Measurements from ENCODE around the gene SEMA4G. TPM values are rescaled to one million over a fixed set of nuclear protein-coding genes. Genes with fewer than 3 reads are reported as not detected.

Gene SEMA4G
- total RNA-seq, 1 donor from 2014 or later, result 7.9 TPM

DNA sequence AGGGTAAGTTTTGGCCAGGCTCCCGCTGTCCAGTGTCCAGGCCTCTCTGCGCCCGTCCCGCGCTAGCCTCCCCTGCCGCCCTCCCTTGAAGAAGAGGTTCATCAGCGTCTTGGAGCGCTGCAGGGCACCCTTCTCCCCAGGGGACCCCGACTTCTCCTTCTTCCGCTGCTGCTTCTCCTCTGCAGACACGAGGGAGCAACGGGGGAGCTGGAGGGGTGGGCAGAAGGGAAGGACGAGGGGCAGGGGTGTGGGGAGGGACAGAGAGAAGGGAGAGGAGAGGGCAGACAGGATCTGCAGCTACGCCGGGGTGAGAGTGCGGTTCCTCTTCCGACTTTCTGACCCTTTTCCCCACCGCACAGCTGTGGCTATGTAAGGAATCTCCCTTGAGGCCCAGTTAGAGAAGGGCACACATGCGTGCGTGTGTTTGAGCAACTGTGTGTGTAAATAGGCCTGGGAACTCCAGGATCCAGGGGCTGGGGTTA, 48.9 kb downstream of the SEMA4G start:
- TF ChIP-seq, protein P1, sequence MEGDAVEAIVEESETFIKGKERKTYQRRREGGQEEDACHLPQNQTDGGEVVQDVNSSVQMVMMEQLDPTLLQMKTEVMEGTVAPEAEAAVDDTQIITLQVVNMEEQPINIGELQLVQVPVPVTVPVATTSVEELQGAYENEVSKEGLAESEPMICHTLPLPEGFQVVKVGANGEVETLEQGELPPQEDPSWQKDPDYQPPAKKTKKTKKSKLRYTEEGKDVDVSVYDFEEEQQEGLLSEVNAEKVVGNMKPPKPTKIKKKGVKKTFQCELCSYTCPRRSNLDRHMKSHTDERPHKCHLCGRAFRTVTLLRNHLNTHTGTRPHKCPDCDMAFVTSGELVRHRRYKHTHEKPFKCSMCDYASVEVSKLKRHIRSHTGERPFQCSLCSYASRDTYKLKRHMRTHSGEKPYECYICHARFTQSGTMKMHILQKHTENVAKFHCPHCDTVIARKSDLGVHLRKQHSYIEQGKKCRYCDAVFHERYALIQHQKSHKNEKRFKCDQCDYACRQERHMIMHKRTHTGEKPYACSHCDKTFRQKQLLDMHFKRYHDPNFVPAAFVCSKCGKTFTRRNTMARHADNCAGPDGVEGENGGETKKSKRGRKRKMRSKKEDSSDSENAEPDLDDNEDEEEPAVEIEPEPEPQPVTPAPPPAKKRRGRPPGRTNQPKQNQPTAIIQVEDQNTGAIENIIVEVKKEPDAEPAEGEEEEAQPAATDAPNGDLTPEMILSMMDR (conservative IDR thresholded peaks at IDR 0.05; ENCODE audit: low read depth, low read length), result no peak

DNA sequence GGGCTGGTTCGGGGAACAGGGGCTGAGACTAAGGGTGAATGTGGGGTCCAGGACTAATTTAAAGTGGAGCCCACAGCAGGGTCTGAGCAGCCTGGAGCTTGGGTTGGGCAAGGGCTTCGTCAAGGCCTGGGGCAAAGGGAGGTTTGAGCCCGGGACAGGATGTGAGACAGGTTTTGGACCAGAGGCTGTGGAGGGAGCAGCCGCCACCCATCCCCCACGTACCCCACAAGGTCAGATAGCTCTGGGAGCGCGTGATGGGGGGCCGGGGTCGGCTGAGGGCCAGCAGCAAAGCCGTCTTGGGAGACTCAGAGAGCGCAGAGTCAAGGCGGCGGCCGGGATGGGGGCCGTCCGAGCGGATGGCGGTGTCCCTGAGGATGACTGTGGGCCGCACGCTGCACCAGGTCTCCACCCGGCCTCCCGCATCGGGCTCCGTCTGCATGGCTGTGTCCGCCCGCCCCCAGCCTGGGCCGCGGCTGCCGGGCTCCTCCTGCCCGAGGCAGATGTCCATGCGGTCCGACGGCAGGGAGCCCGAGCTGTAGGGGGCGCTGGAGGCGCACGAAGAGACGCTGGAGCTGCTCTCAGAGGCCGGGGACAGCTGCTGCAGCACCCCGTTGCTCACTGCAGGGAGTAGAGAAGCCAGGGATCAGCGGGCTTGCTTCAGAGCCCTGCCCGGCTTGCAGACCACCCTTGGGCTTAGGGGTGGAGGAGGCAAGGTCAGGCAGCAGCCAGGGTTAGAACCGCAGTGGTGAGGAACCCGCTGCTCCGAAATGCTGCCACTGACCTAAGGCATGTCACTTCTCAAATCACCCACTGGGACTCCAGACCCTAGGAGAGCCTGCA, 49.5 kb downstream of the SEMA4G start:
- no peak for DNase-seq (ENCODE audit: low read depth)
- TF ChIP-seq, protein P1 (conservative IDR thresholded peaks at IDR 0.05; ENCODE audit: low read depth, low read length), result peak; percentile 78
- no peak overlapping the region for H3K4me3 ChIP-seq (ENCODE audit: low read depth, low read length)

More for the DNA sequence above, 48.9 kb downstream of the SEMA4G start:
- DNase-seq (ENCODE audit: low read depth), result no peak
- H3K4me3 ChIP-seq (ENCODE audit: low read depth, low read length), result no peak overlapping the region

Other genes starting within 250 kb of the SEMA4G start
- gene PAX2, start 223.9 kb upstream of the SEMA4G start, total RNA-seq, result 7.5 and 20.2 TPM in 2 replicates
- gene SLF2, start 56.5 kb upstream of the SEMA4G start, total RNA-seq, result 22.0 and 25.6 TPM in 2 replicates
- gene MRPL43, start 18.0 kb downstream of the SEMA4G start, total RNA-seq, result 99.6 and 134 TPM in 2 replicates
- 5.2 and 9.7 TPM in 2 replicates for gene TWNK, start 18.0 kb downstream of the SEMA4G start, total RNA-seq
- 77.8 and 81.0 TPM in 2 replicates for gene LZTS2, start 30.3 kb downstream of the SEMA4G start, total RNA-seq
- 6.1 and 6.6 TPM in 2 replicates for gene PDZD7, start 61.6 kb downstream of the SEMA4G start, total RNA-seq
- 47.6 and 49.5 TPM in 2 replicates for gene SFXN3, start 61.7 kb downstream of the SEMA4G start, total RNA-seq
- 2.9 and 4.5 TPM in 2 replicates for gene KAZALD1, start 92.5 kb downstream of the SEMA4G start, total RNA-seq
- not detected in 2 replicates for gene TLX1, start 161.8 kb downstream of the SEMA4G start, total RNA-seq